Measurements from ENCODE around the gene STARD9. TPM values are rescaled to one million over a fixed set of nuclear protein-coding genes. Genes with fewer than 3 reads are reported as not detected.

STARD9 gene
- total and polyA plus RNA-seq, 2 experiments from 2014 or later: 1.8 to 6.2 TPM

- H3K27me3 ChIP-seq (ENCODE audit: insufficient read depth): peaks cover 34% of the 10 kb centered on the region
- peaks cover 31% of the 10 kb centered on the region for H3K4me1 Mint-ChIP-seq
- H3F3A ChIP-seq (replicated peaks; ENCODE audit: low read depth): no peaks in the 10 kb centered on the region; the same call in 1 of the 2 replicates
- H3K36me3 Mint-ChIP-seq (ENCODE audit: low read depth): peaks cover 2% of the 10 kb centered on the region; the same call in 1 of the 3 replicates
- no peaks in the 10 kb centered on the region for H3K79me2 ChIP-seq (replicated peaks; ENCODE audit: insufficient read depth)
- peaks cover 27% of the 10 kb centered on the region for H3K4me1 ChIP-seq (ENCODE audit: insufficient read depth)
- peak overlapping the region; percentile 31 for H3K4me2 ChIP-seq
- DNase-seq (ENCODE audit: low spot score) (peak; percentile 75), ATAC-seq (peak; percentile 66)
- H3K36me3 ChIP-seq (ENCODE audit: insufficient read depth): no peaks in the 10 kb centered on the region
- H3K27me3 Mint-ChIP-seq (ENCODE audit: insufficient read depth, low read depth, poor library complexity): peaks cover 14% of the 10 kb centered on the region
- H4K20me1 ChIP-seq (replicated peaks; ENCODE audit: insufficient read depth): no peaks in the 10 kb centered on the region
- peak overlapping the region; percentile 16; the same call in 1 of the 3 replicates for H3K4me3 Mint-ChIP-seq
- peak overlapping the region; percentile 2 for H3K27ac Mint-ChIP-seq
- H3K27ac ChIP-seq (ENCODE audit: low read depth): peak overlapping the region; percentile 45; the same call in 1 of the 2 replicates
- TF ChIP-seq ZNF331 (CRISPR knock-in tag; IDR thresholded peaks at IDR 0.05; ENCODE audit: low read depth) (no peak), CTCF (conservative IDR thresholded peaks at IDR 0.05; ENCODE audit: low read depth in 2 of 2) (no peak), ETS1 (IDR thresholded peaks at IDR 0.05) (no peak), ZNF114 (CRISPR knock-in tag; IDR thresholded peaks at IDR 0.05) (no peak), STAT1 (IDR thresholded peaks at IDR 0.05; ENCODE audit: unreplicated experiment) (no peak), CREB1 (CRISPR knock-in tag; IDR thresholded peaks at IDR 0.05; ENCODE audit: low read depth) (no peak), ZNF462 (CRISPR knock-in tag; IDR thresholded peaks at IDR 0.05) (no peak), REST (IDR thresholded peaks at IDR 0.05; ENCODE audit: unreplicated experiment) (no peak)
- no peak overlapping the region for H2AFZ ChIP-seq
- no peaks in the 10 kb centered on the region for H3K9me3 Mint-ChIP-seq
- H3K4me3 ChIP-seq: no peak overlapping the region
- H3K9me2 ChIP-seq (ENCODE audit: insufficient read depth): no peaks in the 10 kb centered on the region
Measured at GRCh38 chr15:42584031-42584765, 8.8 kb downstream of the STARD9 start.

Measured in GM23338 (cell line).